CD1c-positive myeloid dendritic cell (primary cell): ENCODE measurements around the gene ZNF507.

Experiments
- DNase-seq: peaks from one replicate; pipeline ENCODE4 v3.0.0-alpha.2; 2016; ENCODE audit errors: extremely low spot score

ZNF507 gene

GRCh38 chr19:32339988-32340874 lies 5.2 kb upstream of the ZNF507 start:
- DNase-seq = peak; percentile 56

- no peak for DNase-seq
Measured at GRCh38 chr19:32342695-32343094, 2.7 kb upstream of the ZNF507 start.

- DNase-seq = peak; percentile 54
Measured at GRCh38 chr19:32343550-32344262, 1.7 kb upstream of the ZNF507 start.

DNA sequence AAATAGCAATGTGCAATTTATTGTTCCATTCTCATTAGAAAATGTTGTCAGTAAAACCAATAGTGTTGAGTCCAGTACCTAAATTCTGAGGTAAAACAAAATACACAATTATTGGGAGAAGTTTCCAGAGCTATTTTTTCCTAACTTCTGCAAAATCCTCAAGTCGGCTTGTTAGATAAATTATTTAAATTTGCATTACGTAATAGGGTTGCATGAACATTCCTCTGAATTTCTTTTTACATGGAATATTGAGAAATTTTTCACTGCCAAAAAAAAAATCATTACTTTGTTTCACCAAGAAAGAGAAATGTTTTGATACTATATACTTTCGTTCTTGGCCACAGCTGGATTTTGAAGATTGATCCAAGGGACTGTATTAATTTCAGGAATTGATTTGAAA lies 1.5 kb downstream of the ZNF507 start:
- DNase-seq = peak; percentile 20

DNA sequence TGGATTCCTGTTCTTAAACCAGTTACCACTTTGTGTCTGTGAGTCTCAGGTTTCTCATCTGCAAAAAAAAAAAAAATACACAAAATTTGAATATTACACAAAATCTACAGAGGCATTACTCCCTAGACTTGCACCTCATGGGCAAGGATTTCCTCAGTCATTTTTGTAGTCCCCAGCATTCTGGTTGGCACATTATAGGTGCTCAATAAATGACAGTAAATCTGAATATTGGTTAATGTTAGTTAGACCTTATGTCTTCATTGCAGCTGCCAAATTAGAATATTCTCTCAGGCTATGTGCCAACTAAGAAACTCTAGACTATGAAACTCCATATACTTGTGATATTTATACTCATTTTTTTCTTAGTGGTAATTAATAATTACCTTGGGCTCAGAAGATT lies 2.2 kb downstream of the ZNF507 start:
- no peak for DNase-seq

DNA sequence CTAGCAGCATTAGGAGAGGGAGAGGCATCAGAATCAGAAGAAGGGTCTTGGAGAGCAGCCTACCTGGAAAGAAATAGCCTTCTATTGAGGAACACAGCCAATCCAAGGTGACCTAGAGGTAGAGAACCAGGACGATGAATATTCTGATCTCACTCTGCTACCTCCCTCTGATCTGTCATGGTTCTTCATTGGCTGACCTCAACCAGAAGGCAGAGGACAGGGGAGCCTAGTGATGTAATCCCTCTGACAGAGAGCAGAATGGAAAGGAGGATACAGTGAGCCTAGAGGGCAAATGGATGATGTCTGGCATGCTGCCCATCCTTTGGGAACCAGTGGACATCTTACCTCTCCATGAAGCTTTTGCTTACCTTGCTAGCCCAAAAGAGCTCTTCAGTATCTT lies 3.6 kb downstream of the ZNF507 start:
- no peak for DNase-seq

DNA sequence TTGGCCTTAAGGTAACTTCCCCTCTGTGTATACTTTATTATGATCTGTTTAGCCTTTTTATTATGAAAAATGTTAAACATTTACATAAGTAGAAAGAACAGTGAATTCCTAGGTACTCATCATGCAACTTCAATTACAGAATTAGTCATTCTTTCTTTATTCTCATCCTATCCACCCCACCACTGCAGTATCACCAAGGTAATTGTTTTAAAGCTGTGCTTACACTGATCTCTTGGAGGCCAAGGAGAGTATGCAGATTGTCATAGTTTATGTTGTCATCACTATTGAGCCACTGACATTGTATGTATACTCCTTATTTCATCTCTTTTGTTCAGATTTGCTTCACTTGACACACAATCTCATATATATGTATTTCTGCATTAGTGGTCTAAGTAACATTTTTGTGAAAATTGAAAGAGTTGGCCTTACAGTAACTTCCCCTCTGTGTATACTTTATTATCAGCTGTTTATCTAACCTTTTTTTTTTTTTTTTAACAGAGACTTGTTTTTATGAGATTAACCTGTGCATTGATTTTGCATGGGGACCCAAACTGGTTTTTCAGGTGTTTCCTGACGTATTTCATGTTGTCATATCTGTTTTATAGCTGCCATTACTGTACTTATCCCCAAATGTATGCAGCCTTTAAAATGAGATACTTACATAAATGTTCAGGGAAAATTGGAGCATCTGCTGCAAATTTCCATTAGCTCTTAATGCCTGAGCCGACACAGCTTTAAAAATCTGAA lies 4.5 kb downstream of the ZNF507 start:
- DNase-seq = no peak

DNA sequence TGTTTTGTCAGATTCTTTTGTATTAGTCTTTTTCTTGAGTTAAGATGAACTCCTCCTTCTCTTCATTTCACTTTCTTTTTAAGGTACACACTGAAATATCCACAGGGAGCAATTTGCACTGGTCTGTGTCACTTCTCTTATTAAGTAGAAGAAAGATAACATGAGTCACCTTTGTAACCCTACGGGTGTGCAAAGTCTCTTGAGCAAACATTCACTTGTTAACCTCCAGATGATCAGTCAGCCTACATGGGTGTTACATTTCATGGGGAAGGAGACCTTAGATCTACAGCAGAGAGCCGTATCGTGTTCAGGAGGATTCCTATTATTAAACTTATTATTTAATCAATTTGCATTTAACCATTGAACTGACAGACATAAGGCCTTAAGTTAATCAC lies 5.1 kb downstream of the ZNF507 start:
- DNase-seq = peak; percentile 43

DNA sequence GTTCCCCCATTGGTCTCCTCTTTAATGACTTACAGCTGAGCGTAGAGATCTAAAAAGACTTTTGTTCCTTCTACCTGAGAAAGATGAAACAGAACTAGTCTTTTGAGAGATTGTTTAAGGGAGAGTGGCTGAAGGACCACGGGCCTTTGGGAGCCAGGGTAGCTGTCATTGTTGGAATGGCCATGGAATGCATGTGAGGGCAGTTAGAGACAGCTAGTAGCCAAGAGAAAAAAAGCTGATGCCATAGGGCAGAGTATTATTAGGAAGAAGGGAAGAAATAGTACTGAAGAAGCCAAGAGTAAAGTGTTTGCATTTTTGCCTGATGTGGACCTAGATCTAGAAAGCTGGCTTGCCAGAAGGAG lies 5.6 kb downstream of the ZNF507 start:
- no peak for DNase-seq

- DNase-seq = no peak
Measured at GRCh38 chr19:32352241-32352630, 6.8 kb downstream of the ZNF507 start.

- no peak for DNase-seq
Measured at GRCh38 chr19:32354345-32354744, 8.9 kb downstream of the ZNF507 start.

DNA sequence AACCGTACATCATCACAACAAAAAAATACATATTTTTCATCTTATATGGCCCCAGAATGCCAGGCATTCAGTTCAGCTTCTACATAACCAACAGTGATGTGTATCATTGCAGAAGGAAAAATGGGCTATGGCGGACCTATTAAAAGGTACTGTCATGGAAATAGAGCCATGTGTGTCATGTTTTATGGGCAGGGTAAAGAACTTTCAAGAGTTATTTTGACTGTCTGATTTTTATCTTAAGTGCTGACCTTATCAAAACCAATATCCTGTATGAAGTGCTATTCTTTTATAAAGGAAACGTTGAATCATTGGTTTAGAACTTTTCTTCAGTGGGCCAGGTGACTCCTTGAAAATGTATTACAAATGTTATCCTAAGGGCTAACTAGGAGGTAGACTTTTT lies 9.9 kb downstream of the ZNF507 start:
- no peak for DNase-seq

- no peak for DNase-seq
Measured at GRCh38 chr19:32357720-32358119, 12.3 kb downstream of the ZNF507 start.

- no peak for DNase-seq
Measured at GRCh38 chr19:32358321-32358720, 12.9 kb downstream of the ZNF507 start.

- no peak for DNase-seq
Measured at GRCh38 chr19:32359581-32359980, 14.2 kb downstream of the ZNF507 start.

DNA sequence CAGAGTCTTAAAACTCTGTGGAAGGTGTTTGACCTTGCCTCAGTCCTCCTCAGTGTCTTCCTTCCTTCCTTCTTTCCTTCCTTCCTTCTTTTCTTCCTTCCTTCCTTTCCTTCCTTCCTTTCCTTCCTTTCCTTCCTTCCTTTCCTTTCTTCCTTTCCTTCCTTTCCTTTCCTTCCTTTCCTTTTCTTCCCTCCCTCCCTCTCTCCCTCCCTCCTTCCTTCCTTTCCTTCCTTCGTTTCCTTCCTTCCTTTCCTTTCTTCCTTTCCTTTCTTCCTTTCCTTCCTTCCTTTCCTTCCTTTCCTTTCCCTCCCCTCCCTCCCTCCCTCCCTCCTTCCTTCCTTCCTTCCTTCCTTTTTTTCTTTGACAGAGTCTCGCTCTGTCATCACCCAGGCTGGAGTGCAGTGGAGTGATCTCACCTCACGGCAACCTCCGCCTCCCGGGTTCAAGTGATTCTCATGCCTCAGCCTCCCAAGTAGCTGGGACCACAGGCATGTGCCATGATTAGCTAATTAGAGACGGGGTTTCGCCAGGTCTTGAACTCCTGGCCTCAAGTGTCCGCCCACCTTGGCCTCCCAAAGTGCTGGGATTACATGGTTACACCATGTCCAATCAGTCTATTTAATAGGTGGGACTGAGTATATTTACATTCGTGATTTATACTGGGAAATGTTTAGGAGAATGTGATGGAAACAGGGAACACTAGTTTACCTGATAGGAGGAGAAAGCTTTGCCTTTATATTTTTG lies 16.3 kb downstream of the ZNF507 start:
- no peak for DNase-seq

DNA sequence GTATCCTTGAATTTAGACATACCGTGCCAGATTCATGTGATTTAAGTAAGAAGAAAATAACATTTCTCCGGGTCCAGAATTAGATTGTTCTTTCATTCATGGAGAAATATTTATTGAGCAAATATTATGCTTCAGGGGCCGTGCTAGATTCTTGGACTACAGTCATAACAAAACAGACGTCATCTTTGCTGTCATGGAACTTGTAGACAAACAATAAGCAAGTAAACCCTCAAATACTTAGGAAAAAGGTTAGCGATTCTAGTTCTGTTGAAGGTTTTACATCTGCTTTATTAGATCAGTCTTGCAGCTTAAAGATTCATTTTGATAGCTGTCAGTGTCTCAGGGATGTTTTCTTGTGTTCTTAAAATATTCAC lies 16.9 kb downstream of the ZNF507 start:
- no peak for DNase-seq

DNA sequence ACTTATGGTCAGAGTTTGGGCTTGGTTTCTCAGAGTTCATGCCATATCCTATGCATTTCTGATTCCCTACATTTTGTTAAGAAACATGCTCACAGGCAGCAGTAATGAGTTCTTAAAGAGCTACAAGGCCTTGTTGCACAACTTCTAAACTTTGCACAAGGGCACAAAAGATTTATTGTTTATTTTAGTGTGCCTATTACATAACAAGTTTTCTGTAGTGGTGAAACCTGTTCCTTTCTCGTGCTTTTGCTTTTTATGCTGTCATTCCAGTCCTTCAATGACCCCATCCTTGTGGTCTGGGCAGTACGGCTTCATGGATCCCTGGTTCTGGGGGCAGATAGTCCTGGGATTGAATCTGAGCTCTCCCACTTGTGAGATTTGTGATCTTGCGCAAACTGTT lies 17.8 kb downstream of the ZNF507 start:
- no peak for DNase-seq

DNA sequence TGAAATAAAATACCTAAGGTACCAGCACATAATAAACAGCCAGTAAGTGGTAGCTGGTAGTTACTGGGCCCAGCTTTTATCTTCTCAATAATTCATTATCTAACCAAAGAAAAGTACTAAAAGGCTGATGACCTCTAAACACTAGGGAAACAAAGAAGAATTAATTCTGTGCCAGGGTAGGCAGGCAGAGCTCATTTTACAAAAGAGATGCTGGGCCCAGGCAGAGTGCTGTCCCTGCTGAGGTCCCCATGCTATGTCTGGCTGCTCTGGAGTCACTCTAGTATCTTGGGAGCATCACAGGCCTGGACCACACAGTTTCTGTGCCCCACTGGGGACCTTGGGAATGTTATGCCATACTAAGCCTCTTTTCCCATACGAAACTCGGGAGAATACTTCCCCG lies 18.2 kb downstream of the ZNF507 start:
- no peak for DNase-seq

DNA sequence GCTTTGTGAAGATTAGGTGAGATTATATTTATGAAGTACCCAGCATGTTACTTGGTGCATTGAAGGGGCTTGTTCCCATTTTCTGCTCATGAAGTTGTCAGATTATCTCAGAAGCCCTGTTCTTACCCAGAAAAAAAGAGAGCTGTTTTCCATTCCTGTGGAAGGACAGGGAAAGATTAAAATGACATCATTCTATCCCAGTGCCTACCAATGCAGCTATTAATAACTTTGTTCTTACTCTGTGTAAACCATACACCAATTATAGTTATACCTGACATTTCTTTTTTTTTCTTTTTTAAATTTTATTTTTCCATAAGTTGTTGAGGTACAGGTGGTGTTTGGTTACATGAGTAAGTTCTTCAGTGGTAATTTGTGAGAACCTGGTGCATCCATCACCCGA lies 18.6 kb downstream of the ZNF507 start:
- no peak for DNase-seq

GRCh38 chr19:32367063-32367462 lies 21.7 kb downstream of the ZNF507 start:
- no peak for DNase-seq

- DNase-seq = no peak
Measured at GRCh38 chr19:32367948-32368536, 22.6 kb downstream of the ZNF507 start.
